Colonic mucosa (tissue), 4 donors: Measurements from ENCODE around the gene GPATCH1. TPM values are rescaled to one million over a fixed set of nuclear protein-coding genes. Genes with fewer than 3 reads are reported as not detected.
"Not testable (repeated sequence)": the region's sequence is repeated elsewhere in the genome, so short reads cannot be mapped to it uniquely, and the experiment has no call there.

ENCODE experiments used
- DNase-seq: peaks from one replicate; pipeline ENCODE4 v3.0.0-alpha.2; 2020
- H3K27ac ChIP-seq: fragments of 200-600 bp; one replicate; pipeline ENCODE4 v1.8.0; 2021
- H3K27me3 ChIP-seq: fragments of 200-600 bp; one replicate; pipeline ENCODE4 v1.8.0; 2021
- H3K36me3 ChIP-seq: fragments of 200-600 bp; one replicate; pipeline ENCODE4 v1.8.0; 2021
- H3K4me1 ChIP-seq: fragments of 200-600 bp; one replicate; pipeline ENCODE4 v1.8.0; 2021; ENCODE audit warnings: mild to moderate bottlenecking
- H3K4me3 ChIP-seq: fragments of 200-600 bp; one replicate; pipeline ENCODE4 v1.8.0; 2021
- H3K9ac ChIP-seq, 2 donors: one replicate each; pipeline ENCODE4 v1.7.0; 2013; ENCODE audit warnings: control low read depth in 2 of 2, low read depth in 2 of 2, low read length in 2 of 2
- H3K9me3 ChIP-seq: fragments of 200-600 bp; one replicate; pipeline ENCODE4 v1.8.0; 2021
- intact Hi-C: fragments of 100-400 bp; cut with DNase I; formaldehyde crosslinking; loops from one replicate; pipeline ENCODE4 v1.14.1; 2022
- total RNA-seq, 2 donors: library from RNA; stranded (reverse); fragmentation: NEBNext Ultra II Directional in 1 of 2; extraction: Animal tissue kit (Norgen Biotek cat#: 25700) in 1 of 2; gene quantifications; one replicate each; pipeline ENCODE4 v1.2.1, GENCODE V29; 2021
- TF ChIP-seq, protein P1 (sequence below): fragments of 200-600 bp; IDR thresholded peaks from one replicate; pipeline ENCODE4 v1.8.0; 2022; ENCODE audit warnings: antibody characterized with exemption, mild to moderate bottlenecking
- donor health status: healthy.
- donor health status: DM: no; HTN: no; CAD: no.
- donor health status: DM: no; HTN: no; CAD: no.

The GPATCH1 gene
- total RNA-seq, 2 donors from 2014 or later, result 10.0 to 10.9 TPM

DNA sequence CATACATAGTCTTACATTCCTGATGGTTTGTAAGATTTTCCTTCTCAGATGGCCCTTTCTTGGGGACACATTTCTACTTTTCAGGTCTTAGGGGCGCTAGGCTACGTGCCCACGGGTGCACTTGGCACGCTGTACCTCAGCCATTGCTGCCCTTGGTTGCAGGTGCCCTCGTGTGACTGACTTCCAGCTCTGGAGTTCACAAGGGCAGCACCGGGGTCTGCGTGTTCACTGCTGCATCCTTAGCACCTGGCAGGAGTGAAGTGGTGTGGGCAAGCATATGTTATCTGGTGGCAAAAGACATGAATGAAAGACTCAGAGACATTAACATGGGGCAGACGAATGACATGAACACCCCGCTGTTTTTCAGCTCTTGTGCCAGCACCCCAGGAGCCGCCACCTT is 37.7 kb downstream of the GPATCH1 start:
- intact Hi-C loops, result loop anchor here (5.0 kb wide), 1 partner anchor 141 kb away; no protein-coding TSS in a partner anchor
- peaks cover 4% of the 10 kb centered on the region for H3K36me3 ChIP-seq
- TF ChIP-seq, protein P1, sequence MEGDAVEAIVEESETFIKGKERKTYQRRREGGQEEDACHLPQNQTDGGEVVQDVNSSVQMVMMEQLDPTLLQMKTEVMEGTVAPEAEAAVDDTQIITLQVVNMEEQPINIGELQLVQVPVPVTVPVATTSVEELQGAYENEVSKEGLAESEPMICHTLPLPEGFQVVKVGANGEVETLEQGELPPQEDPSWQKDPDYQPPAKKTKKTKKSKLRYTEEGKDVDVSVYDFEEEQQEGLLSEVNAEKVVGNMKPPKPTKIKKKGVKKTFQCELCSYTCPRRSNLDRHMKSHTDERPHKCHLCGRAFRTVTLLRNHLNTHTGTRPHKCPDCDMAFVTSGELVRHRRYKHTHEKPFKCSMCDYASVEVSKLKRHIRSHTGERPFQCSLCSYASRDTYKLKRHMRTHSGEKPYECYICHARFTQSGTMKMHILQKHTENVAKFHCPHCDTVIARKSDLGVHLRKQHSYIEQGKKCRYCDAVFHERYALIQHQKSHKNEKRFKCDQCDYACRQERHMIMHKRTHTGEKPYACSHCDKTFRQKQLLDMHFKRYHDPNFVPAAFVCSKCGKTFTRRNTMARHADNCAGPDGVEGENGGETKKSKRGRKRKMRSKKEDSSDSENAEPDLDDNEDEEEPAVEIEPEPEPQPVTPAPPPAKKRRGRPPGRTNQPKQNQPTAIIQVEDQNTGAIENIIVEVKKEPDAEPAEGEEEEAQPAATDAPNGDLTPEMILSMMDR, result no peak

DNA sequence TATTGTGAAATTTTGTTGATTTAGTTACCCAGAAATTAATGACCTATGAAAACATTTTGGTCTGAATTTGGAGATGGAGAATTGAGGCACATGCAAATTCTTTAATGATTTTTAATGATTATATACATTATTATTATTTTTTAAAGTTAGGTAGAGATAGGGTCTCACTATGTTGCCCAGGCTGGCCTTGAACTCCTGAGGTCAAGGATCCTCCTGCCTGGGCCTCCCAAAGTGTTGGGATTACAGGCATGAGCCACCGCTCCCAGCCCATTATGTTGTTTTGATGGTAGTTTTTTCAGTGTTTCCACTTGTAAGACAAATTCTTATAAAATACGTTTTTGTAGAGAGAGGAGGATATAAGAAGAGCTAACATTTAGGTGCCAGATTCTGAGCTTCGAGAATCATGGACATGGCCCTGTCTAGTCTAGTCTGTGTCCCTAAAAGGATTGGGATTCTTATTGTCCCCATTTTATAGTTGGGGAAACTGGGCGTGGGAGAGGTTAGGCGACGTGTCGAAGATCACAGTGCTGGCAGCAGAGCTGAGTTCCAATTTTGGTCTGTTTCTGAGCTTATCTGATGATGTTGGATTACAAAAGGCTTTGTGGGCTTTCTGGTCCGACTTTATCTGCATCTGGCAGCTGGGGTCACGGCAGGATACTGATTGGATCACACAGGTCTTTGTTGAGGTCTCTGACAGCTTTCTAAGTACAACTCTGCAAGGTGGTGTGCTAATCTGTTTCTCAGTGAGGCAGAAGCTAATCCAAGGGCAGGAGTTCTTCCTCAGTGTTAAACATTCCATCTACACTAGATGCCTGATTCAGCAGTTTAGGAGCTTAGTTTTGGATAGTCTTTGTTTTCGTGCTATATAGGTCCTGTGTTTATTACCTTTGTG is 43.5 kb downstream of the GPATCH1 start:
- Histone ChIP-seq H3K27ac (no peak overlapping the region), H3K27me3 (no peaks in the 10 kb centered on the region), H3K36me3 (peaks cover 10% of the 10 kb centered on the region), H3K4me1 (no peaks in the 10 kb centered on the region), H3K9ac (no peak overlapping the region), H3K4me3 (no peak overlapping the region), H3K9me3 (no peaks in the 10 kb centered on the region)
- TF ChIP-seq, protein P1, result no peak
- intact Hi-C loops, result loop anchor here (5.0 kb wide), 1 partner anchor 58 kb away; no protein-coding TSS in a partner anchor
- DNase-seq, result no peak

More for the DNA sequence above, 37.7 kb downstream of the GPATCH1 start:
- H3K27ac ChIP-seq, result no peak overlapping the region
- no peak for DNase-seq
- no peaks in the 10 kb centered on the region for H3K27me3 ChIP-seq
- no peaks in the 10 kb centered on the region for H3K9me3 ChIP-seq
- no peak overlapping the region for H3K4me3 ChIP-seq
- H3K4me1 ChIP-seq, result no peaks in the 10 kb centered on the region
- no peak overlapping the region for H3K9ac ChIP-seq

DNA sequence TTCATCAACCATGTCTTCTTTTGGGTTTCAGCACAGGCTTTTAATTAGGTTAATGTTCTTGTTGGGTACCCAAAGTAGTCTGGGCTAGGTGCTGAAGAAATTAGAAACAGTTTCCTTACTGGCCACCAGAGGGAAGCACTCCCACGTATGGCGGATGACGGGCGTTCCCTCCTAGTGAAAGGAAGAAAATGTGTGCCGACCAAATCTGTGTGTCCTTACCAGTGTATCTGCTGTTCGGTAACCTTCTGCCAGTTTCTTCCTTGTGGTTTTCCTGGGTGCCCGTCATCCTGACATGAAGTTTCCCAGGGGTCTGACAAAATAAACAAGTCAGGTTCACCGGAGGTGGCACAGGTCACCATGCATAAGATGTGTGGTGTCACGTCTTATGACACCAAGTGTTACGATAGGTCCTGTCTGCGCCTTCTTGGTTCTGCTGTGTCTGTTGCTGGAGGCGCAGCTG is 45.0 kb downstream of the GPATCH1 start:
- Histone ChIP-seq H3K9ac (no peak overlapping the region), H3K27me3 (no peaks in the 10 kb centered on the region), H3K27ac (no peak overlapping the region), H3K4me3 (no peak overlapping the region), H3K9me3 (no peaks in the 10 kb centered on the region), H3K36me3 (peaks cover 10% of the 10 kb centered on the region), H3K4me1 (no peaks in the 10 kb centered on the region)
- intact Hi-C loops, result loop anchor here (5.0 kb wide), 1 partner anchor 56 kb away; no protein-coding TSS in a partner anchor
- TF ChIP-seq, protein P1, result peak; percentile 69
- DNase-seq, result peak; percentile 45

DNA sequence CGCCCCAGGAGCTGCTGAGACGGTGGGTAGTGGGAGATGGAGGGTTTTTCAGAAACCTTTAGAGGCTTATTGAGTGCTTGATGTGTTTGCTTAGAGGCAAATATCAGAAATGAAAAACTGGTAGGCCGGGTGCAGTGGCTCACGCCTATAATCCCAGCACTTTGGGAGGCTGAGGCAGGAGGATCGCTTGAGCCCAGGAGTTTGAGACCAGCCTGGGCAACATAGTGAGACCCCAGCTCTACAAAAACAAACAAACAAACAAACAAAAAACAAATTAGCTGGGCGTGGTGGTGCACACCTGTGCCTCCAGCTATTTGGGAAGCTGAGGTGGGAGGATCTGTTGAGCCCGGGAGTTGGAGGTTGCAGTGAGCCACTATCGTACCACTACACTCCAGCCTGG is 45.7 kb downstream of the GPATCH1 start:
- not testable (repeated sequence) for H3K27me3 ChIP-seq, DNase-seq, H3K27ac ChIP-seq, H3K9ac ChIP-seq, H3K9me3 ChIP-seq, H3K4me1 ChIP-seq, H3K4me3 ChIP-seq
- intact Hi-C loops, result loop anchor here (5.0 kb wide), 1 partner anchor 56 kb away; no protein-coding TSS in a partner anchor
- peaks cover 10% of the 10 kb centered on the region for H3K36me3 ChIP-seq

DNA sequence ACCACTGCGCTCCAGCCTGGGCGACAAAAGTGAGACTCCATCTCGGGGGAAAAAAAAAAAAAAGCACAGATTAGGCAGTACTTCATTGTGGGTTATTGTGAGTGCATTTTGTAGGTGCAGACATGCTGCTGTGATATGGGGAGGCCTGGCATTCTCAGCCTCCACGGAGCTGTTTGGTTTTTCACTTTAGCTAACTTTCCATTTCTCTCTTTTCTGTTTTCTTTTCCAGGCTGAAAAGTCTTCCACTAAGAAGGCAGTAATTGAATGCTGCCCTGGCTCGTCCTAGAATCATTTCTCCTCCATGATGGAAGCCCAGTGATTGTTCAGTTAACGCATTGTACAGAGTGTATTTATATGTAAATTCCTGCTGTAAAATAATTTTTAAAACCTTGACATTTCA is 48.9 kb downstream of the GPATCH1 start:
- H3K36me3 ChIP-seq, result peaks cover 10% of the 10 kb centered on the region
- no peak for DNase-seq
- no peak overlapping the region for H3K27ac ChIP-seq
- H3K4me1 ChIP-seq, result no peaks in the 10 kb centered on the region
- no peak overlapping the region for H3K9ac ChIP-seq
- H3K9me3 ChIP-seq, result no peaks in the 10 kb centered on the region
- TF ChIP-seq, protein P1, result no peak
- H3K4me3 ChIP-seq, result no peak overlapping the region
- H3K27me3 ChIP-seq, result no peaks in the 10 kb centered on the region
- intact Hi-C loops, result loop anchor here (5.0 kb wide), 1 partner anchor 52 kb away; no protein-coding TSS in a partner anchor

DNA sequence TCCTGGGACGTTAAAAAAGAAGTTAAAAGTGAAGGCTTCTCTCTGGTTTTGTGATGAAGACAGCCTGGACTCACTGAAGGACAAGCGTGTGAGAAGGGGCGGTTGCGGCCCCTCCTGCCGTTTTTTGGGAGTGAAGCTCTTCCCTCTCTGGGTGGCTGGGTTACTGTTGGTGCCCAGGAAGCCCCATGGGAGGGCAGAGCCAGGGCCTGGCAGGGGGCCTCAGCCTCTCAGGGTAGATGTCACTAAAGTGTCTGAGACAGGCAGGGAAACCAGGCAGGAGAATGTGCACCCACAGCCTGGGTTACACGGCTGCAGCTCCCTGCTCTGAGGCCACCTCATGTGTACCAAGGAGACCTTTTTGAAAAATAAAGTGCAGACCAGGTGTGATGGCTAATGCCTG is 49.5 kb downstream of the GPATCH1 start:
- no peak for DNase-seq
- TF ChIP-seq, protein P1, result no peak

More for the DNA sequence above, 49.5 kb downstream of the GPATCH1 start:
- H3K27me3 ChIP-seq, result no peaks in the 10 kb centered on the region
- peaks cover 10% of the 10 kb centered on the region for H3K36me3 ChIP-seq
- H3K9ac ChIP-seq, result no peak overlapping the region
- no peaks in the 10 kb centered on the region for H3K4me1 ChIP-seq
- H3K9me3 ChIP-seq, result no peaks in the 10 kb centered on the region
- no peak overlapping the region for H3K27ac ChIP-seq
- intact Hi-C loops, result no loop called here
- H3K4me3 ChIP-seq, result no peak overlapping the region
